Measurements from ENCODE around the gene BMP10. TPM values are rescaled to one million over a fixed set of nuclear protein-coding genes. Genes with fewer than 3 reads are reported as not detected.

Gene BMP10
- total and polyA plus RNA-seq, 2 of the 8 experiments (the other 6 are each of a cell fraction or from before 2014, with no cell fraction given): not detected

- WGBS, 2 experiments (ENCODE audit: extremely low coverage in 1 of 2, insufficient coverage in 1 of 2, insufficient read length in 1 of 2, insufficient replicate concordance in 2 of 2, low coverage in 1 of 2, low lambda C conversion rate in 2 of 2, missing lambda C conversion rate in 1 of 2): 96% methylated on average over 2 of the region's 2 CpGs; no CpG with 5 or more reads in 1 of the 2 experiments
- POLR2A ChIA-PET (ENCODE audit: partially characterized antibody): no interaction called here
- FAIRE-seq: no peak
These were observed 7.2 kb downstream of the BMP10 start for GRCh38 chr2:68863996-68864395.

More at GRCh38 chr2:68863996-68864395, 7.2 kb downstream of the BMP10 start:
- H3K14ac ChIP-seq (ENCODE audit: insufficient read length): no peak overlapping the region
- DNase-seq (ENCODE audit: low read depth in 1 of 2, low spot score in 2 of 2): no peak
- H2BK15ac ChIP-seq (ENCODE audit: low read length): no peak overlapping the region
- H3K23ac ChIP-seq (ENCODE audit: insufficient read length): no peak overlapping the region
- H3K36me3 ChIP-seq (ENCODE audit: control insufficient read depth in 2 of 4, insufficient read depth in 4 of 4, low read length in 3 of 4): no peaks in the 10 kb centered on the region
- H3K4me2 ChIP-seq (ENCODE audit: insufficient read depth in 1 of 2, low read depth in 2 of 2, low read length in 2 of 2): no peak overlapping the region
- H3K9me3 ChIP-seq (ENCODE audit: insufficient read depth in 2 of 2, low read depth in 1 of 2, low read length in 1 of 2): no peaks in the 10 kb centered on the region
- no peak overlapping the region for H4K91ac ChIP-seq (replicated peaks; ENCODE audit: insufficient read length, low read length)
- H3K4me1 ChIP-seq (replicated peaks in 1 of 4; ENCODE audit: control insufficient read depth in 3 of 4, insufficient read depth in 4 of 4, low read length in 3 of 4): no peaks in the 10 kb centered on the region
- no peak overlapping the region for H2BK12ac ChIP-seq (ENCODE audit: low read depth, low read length)
- H4K20me1 ChIP-seq (replicated peaks in 1 of 2; ENCODE audit: control insufficient read depth in 1 of 2, insufficient read depth in 2 of 2, low read length in 2 of 2): no peaks in the 10 kb centered on the region
- no peak overlapping the region for H3K4ac ChIP-seq (replicated peaks; ENCODE audit: insufficient read length, low read depth, low read length)
- no peak overlapping the region for H2AFZ ChIP-seq (ENCODE audit: low read length)
- H3K79me2 ChIP-seq (ENCODE audit: control insufficient read depth in 1 of 2, insufficient read depth in 2 of 2, low read length in 2 of 2): no peaks in the 10 kb centered on the region
- no peak overlapping the region for H3K9ac ChIP-seq (replicated peaks in 1 of 4; ENCODE audit: extremely low read depth in 1 of 4, low read depth in 3 of 4, low read length in 3 of 4)
- H3K23me2 ChIP-seq (ENCODE audit: low read depth, low read length): no peaks in the 10 kb centered on the region
- H3K56ac ChIP-seq (replicated peaks; ENCODE audit: insufficient read length, low read depth, low read length): no peak overlapping the region
- H2AK5ac ChIP-seq (ENCODE audit: low read depth, low read length): no peak overlapping the region
- H4K8ac ChIP-seq (ENCODE audit: extremely low read depth, insufficient read depth, low read length): no peak overlapping the region; the same call in 1 of the 2 replicates
- H3K4me3 ChIP-seq (ENCODE audit: extremely low read depth in 1 of 4, insufficient read depth in 2 of 4, low read depth in 3 of 4, low read length in 4 of 4): no peak overlapping the region
- H2BK5ac ChIP-seq (ENCODE audit: low read depth, low read length): no peak overlapping the region
- H3K18ac ChIP-seq (ENCODE audit: extremely low read depth, low read length): no peak overlapping the region
- no peak overlapping the region for H3K27ac ChIP-seq (ENCODE audit: low read depth, low read length)
- CTCF ChIA-PET (ENCODE audit: partially characterized antibody): interaction anchor here (1.3 kb wide), 1 partner anchor 112 kb away, joined by 5 read pairs; no protein-coding TSS in a partner anchor
- H3K79me1 ChIP-seq (ENCODE audit: low read depth, low read length): no peaks in the 10 kb centered on the region
- no peak overlapping the region for H4K5ac ChIP-seq (ENCODE audit: insufficient read length, low read depth, low read length)
- no peaks in the 10 kb centered on the region for H3K27me3 ChIP-seq (replicated peaks in 1 of 4; ENCODE audit: control insufficient read depth in 3 of 4, extremely low read depth in 1 of 4, insufficient read depth in 3 of 4, low read length in 3 of 4)
- H2BK120ac ChIP-seq (replicated peaks; ENCODE audit: low read depth, low read length): no peak overlapping the region
- H2BK20ac ChIP-seq (ENCODE audit: low read length): no peak overlapping the region
